ENCODE measurements around the gene NIN.
"Not testable (repeated sequence)": the region's sequence is repeated elsewhere in the genome, so short reads cannot be mapped to it uniquely, and the experiment has no call there.

NIN gene

DNA sequence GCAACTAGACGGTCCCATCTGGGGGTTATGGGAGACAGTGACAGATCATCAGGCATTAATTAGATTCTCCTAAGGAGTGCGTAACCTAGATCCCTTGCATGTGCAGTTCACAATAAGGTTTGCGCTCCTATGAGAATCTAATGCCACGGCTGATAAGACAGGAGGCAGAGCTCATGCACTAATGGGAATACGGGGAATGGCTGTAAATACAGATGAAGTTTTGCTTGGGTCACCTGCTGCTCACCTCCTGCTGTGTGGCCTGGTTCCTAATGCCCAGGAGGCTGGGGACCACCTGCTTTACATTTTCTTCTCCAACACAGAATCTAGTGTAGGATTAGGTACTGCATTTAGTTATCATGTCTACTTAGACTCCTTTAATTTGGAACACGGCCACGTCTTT is 113.2 kb downstream of the NIN start:
- DNase-seq (ENCODE audit: low spot score): no peak

- DNase-seq (ENCODE audit: low spot score): peak; percentile 65
These were observed 116.4 kb downstream of the NIN start for GRCh38 chr14:50714450-50715073.

DNA sequence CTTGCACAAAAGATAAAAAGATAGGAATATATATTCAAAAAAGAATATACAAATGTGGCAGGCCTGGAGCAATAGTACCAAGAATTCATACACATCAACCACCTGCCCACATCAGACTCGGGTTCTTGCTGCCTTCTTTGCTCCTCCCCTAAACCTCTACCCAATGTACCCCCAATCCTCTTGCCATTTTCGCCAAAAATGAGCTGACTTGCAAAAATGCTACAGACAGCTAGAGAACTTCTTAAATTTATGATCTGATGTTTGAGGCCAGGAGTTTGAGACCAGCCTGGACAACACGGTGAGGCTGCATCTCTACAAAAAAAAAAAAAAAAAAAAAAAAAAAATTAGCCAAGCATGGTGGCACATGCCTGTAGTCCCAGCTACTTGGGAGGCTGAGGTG is 119.9 kb downstream of the NIN start:
- no peak for DNase-seq (ENCODE audit: low spot score)

- no peak for DNase-seq (ENCODE audit: low spot score)
These were observed 125.9 kb downstream of the NIN start for GRCh38 chr14:50705026-50705593.

- DNase-seq (ENCODE audit: low spot score): no peak
These were observed 126.4 kb downstream of the NIN start for GRCh38 chr14:50704454-50705010.

DNA sequence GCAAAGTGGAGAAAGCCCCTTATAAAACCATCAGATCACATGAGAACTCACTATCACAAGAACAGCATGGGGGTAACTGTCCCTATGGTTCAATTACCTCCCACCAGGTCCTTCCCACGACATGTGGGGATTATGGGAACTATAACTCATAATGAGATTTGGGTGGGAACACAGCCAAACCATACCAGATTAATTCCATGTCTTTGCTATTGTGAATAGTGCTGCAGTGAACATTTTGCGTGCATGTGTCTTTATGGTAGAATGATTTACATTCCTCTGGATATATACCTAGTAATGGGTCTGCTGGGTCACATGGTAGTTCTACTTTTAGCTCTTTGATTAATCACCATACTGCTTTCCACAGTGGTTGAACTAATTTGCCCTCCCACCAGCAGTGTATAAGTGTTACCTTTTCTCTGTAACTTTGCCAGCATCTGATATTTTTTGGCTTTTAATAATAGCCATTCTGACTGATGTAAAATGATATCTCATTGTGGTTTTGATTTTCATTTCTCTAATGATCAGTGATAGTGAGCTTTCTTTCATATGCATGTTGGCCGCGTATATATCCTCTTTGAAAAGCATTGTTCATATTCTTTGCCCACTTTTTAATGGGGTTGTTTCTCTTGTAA is 133.2 kb downstream of the NIN start:
- DNase-seq (ENCODE audit: low spot score): no peak

DNA sequence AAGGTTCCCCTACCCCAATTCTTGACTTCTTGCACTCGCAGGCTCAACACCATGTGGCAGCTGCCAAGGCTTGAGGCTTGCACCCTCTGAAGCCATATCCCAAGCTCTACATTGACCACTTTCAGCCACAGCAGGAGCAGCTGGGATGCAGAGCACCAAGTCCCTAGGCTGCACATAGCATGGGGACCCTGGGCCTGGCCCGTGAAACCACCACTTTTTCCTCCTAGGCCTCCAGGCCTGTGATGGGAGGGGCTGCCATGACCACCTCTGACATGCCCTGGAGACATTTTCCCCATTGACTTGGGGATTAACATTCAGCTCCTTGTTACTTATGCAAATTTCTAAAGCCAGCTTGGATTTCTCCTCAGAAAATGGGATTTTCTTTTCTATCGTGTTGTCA is 136.7 kb downstream of the NIN start:
- not testable (repeated sequence) for DNase-seq (ENCODE audit: low spot score)

DNA sequence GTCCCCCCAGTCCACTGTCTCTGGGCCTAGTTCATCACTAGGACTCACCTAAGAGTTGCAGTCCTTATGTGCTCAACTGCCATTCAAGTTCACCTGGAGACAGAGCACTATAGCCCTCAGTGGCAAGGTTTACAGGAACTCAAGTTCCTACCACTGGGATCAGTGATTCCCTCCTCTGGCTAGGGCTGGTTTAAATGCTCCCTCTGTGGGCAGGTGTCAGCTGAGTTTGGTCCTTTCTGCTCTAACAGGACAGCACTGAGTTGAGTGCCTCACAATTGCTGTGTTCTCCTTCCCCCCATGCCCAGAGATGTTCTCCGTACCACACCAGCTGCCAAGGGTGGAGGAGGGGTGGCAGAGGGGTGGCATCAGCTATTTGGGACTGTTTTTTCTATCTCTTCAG is 142.1 kb downstream of the NIN start:
- DNase-seq (ENCODE audit: low spot score): no peak

DNA sequence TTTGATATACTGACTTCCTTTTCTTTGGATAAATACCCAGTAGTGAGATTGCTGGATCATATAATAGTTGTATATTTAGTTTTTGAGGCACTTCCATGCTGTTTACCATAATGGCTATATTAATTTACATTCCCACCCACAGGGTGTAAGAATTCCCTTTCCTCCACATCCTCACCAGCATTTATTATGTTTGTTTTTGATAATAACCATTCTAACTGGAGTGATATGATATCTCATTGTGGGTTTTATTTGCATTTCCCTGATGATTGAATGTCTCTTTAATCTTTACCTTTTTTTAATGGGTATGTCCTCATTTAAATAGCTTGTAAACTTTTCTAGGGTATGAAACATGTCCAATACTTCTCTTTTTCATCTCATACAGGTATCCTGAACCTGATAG is 151.3 kb downstream of the NIN start:
- no peak for DNase-seq (ENCODE audit: low spot score)

DNA sequence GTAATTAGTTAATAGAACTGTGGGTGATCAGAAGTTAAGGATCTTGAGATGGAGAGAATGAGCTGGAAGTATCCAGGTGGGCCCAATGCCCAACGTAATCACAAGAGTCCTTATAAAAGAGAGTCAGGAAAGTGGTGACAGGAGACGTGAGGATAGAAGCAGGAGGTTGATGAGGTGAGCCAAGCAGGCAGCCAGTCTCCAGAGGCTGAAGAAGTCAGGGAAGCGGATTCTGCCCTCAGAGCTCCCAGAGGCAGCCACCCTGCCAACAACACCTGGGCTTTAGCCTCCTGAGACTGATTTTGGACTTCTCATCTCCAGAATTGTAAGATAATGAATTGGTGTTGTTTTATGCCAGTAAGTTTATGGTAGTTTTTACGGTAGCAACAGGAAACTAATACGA is 152.8 kb downstream of the NIN start:
- DNase-seq (ENCODE audit: low spot score): no peak

DNA sequence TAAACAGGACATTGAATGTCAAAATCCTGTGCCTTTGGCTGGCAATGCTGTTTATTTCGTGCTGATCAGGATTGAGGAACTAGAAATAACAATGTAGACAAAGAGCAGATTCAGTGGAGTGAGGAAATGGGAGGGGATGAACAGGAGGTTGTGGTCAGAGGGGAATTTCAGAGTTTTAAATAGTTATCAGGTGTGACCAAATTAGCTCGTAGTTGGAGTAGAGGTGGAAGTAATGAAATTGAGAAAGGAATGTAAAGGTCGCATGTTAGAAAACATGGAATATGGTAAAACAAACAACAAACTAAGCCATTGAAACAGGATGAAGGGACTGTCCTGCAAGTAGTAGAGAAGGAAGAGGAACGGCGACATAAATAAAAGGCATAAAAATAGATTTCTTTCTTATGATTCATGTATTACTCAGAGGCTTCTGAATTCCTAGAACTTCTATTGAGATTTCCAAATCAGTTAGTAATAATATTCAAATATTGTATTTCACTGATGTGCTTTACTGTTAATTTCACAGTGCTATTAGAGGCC is 153.4 kb downstream of the NIN start:
- DNase-seq (ENCODE audit: low spot score): peak; percentile 56

DNA sequence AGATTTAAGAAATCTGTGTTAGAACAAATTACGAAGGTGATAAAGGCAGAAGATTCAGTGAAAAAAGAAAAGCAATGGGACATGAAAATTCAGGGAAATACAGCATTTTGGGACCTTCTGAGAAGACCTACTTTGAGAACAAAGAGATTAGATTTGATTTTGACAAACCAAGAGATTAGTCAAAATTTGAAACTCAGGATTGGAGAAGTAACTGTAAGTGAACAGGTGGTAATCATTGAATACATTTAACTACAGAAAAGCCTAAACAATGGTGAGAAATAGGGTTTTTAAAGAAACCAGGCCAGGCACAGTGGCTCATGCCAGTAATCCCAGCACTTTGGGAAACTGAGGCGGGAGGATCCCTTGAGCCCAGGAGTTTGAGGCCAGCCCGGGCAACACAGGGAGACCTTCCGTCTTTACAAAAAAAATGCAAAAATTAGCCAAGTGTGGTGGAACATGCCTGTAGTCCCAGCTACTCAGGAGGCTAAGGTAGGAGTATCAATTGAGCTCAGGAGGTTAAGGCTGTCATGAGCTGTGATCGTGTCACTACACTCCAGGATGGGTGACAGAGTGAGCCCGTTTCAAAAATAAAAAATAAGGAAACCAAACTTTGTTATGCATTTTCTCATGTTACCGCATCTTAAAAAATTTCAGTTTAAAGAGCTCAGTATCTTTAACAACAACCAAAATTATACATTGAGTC is 154.0 kb downstream of the NIN start:
- DNase-seq (ENCODE audit: low spot score): no peak

- DNase-seq (ENCODE audit: low spot score): peak; percentile 33
These were observed 155.4 kb downstream of the NIN start for GRCh38 chr14:50675597-50675996.

DNA sequence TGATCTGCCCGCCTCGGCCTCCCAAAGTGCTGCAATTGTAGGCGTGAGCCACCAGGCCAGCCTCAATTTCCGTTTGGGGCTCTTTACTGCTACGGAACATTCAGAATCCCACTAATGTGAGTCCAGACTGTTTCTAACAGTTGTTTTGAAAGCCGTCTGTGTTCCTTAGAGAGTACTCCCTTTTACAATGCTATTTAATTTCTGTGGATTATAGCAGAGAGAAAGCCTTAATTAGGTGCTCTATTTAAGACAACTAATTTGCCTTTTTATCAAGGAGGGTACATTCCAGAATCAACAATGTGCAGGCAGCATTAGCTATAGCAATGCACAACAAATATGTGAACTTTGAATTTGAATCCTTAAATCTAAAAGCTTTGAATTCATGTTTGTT is 160.1 kb downstream of the NIN start:
- DNase-seq (ENCODE audit: low spot score): no peak

GRCh38 chr14:50670196-50670865 is 160.6 kb downstream of the NIN start:
- no peak for DNase-seq (ENCODE audit: low spot score)

Data from AG20443 (cell line).